Caco-2 (cell line): ENCODE results near the gene NAA60. TPM values are rescaled to one million over a fixed set of nuclear protein-coding genes. Genes with fewer than 3 reads are reported as not detected.
A peak's percentile ranks its signal among the peaks of the same experiment; 100 is the strongest.

ENCODE experiments used
- BruUV-seq: library from RNA; stranded (reverse); fragments of 400-500 nt; replicated peaks from 2 replicates; lab custom pipeline; 2021; lab: Mats Ljungman, UMichigan
- CTCF ChIA-PET: fragments of 300-600 bp; sonication (Branson Sonifier 250); formaldehyde crosslinking; loops from one replicate; lab custom pipeline; 2022; ENCODE audit warnings: antibody characterized with exemption; lab: Charles Lee
- POLR2A ChIA-PET: fragments of 300-600 bp; sonication (Branson Sonifier 250); formaldehyde crosslinking; loops from one replicate; lab custom pipeline; 2022; ENCODE audit warnings: antibody characterized with exemption; lab: Charles Lee
- DNase-seq, 2 experiments: peaks; one replicate each; pipeline versions ENCODE4 v3.0.0 to v3.0.0-alpha.2; 2020 to 2022
- H3K27me3 ChIP-seq: replicated peaks from 2 replicates; pipeline ENCODE4 v1.6.0; 2011; ENCODE audit warnings: low read length; ENCODE audit not compliant: control insufficient read depth, insufficient read depth
- H3K36me3 ChIP-seq: 2 replicates; pipeline ENCODE4 v1.5.1; 2011; ENCODE audit warnings: low read length; ENCODE audit not compliant: control insufficient read depth, insufficient read depth
- H3K4me1 ChIP-seq: fragments of 250-450 bp; sonication (Bioruptor Pico); 2 replicates; pipeline ENCODE4 v1.5.1; 2020; ENCODE audit warnings: mild to moderate bottlenecking
- H3K4me3 ChIP-seq: 2 replicates; pipeline ENCODE4 v1.5.1; 2011; ENCODE audit warnings: low read depth, mild to moderate bottlenecking, control low read depth, low read length
- H3K9me3 ChIP-seq: fragments of 250-450 bp; sonication (Bioruptor Pico); 2 replicates; pipeline ENCODE4 v1.5.1; 2020; ENCODE audit warnings: mild to moderate bottlenecking, moderate library complexity
- H3K27ac Mint-ChIP-seq: one replicate; pipeline ENCODE4 v1.8.0; 2022; ENCODE audit warnings: mixed read lengths; ENCODE audit not compliant: unreplicated experiment
- H3K27me3 Mint-ChIP-seq: one replicate; pipeline ENCODE4 v1.8.0; 2022; ENCODE audit warnings: mixed read lengths; ENCODE audit not compliant: insufficient read depth, unreplicated experiment
- H3K36me3 Mint-ChIP-seq: one replicate; pipeline ENCODE4 v1.8.0; 2022; ENCODE audit warnings: mild to moderate bottlenecking, mixed read lengths; ENCODE audit not compliant: insufficient read depth, unreplicated experiment
- H3K4me1 Mint-ChIP-seq: one replicate; pipeline ENCODE4 v1.8.0; 2022; ENCODE audit warnings: low read depth, mixed read lengths; ENCODE audit not compliant: unreplicated experiment
- H3K4me3 Mint-ChIP-seq: one replicate; pipeline ENCODE4 v1.8.0; 2022; ENCODE audit warnings: mild to moderate bottlenecking, moderate library complexity, mixed read lengths; ENCODE audit not compliant: unreplicated experiment
- H3K9me3 Mint-ChIP-seq: one replicate; pipeline ENCODE4 v1.8.0; 2022; ENCODE audit warnings: mixed read lengths; ENCODE audit not compliant: unreplicated experiment
- intact Hi-C: fragments of 100-400 bp; cut with micrococcal nuclease; formaldehyde crosslinking; loops from one replicate; pipeline ENCODE4 v1.10.0; 2022; ENCODE audit not compliant: unreplicated experiment
- total RNA-seq: library from RNA; stranded (reverse); gene quantifications from 2 replicates; pipeline ENCODE4 v1.2.3, GENCODE V29; 2022
- TF ChIP-seq, protein P1 (sequence below), 2 experiments: fragments of 200-600 bp in 1 of 2; IDR thresholded peaks; 1 replicate in 1 of 2; 2 replicates in 1 of 2; pipeline versions ENCODE4 v1.5.1 to v1.8.0; 2011 to 2022; ENCODE audit warnings: antibody characterized with exemption in 1 of 2, control low read depth in 1 of 2, inconsistent platforms in 1 of 2, low read depth in 1 of 2, low read length in 1 of 2, mild to moderate bottlenecking in 1 of 2, moderate library complexity in 1 of 2; ENCODE audit not compliant: insufficient read depth in 1 of 2, severe bottlenecking in 1 of 2, unreplicated experiment in 1 of 2

Gene NAA60
- total RNA-seq, 1 experiment from 2014 or later, result 92.8 TPM

DNA sequence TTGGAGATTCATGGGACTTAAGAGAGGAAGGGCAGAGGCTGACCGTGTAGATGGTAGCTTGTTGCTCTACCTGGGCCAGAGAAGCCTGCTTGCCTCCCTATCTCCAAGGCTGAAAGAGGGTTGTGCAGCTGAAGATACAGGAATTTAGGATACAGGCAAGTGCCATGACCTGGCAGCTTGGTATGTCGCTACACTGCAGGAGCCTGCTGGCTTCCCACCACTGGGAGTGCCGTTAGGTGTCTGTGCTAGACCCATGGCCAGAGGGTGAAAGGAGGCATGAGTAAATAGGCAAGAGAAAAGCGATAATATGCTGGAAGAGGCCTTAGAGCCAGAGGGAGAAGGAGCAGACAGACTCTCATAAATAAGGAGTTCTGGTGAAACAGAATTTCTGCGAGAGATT, 10.6 kb downstream of the NAA60 start:
- H3K4me1 ChIP-seq, result no peaks in the 10 kb centered on the region
- intact Hi-C loops, result no loop called here
- H3K27me3 ChIP-seq, result no peaks in the 10 kb centered on the region
- H3K9me3 ChIP-seq, result no peaks in the 10 kb centered on the region
- no peaks in the 10 kb centered on the region for H3K27me3 Mint-ChIP-seq
- ChIA-PET POLR2A (interaction anchor here (0.6 to 1.4 kb wide), 2 partner anchors 10 to 102 kb away, joined by 3 to 8 read pairs; partner anchors contain the start of gene NAA60), CTCF (interaction anchor here (1.3 kb wide), 1 partner anchor 11 kb away, joined by 3 read pairs; the partner anchor contains the start of genes NAA60 and ZNF597)
- no peaks in the 10 kb centered on the region for H3K36me3 ChIP-seq
- peaks cover 28% of the 10 kb centered on the region for H3K36me3 Mint-ChIP-seq
- peaks cover 13% of the 10 kb centered on the region for H3K4me1 Mint-ChIP-seq
- DNase-seq, result peak in 1 of 2 experiments; percentile 42
- H3K27ac Mint-ChIP-seq, result no peak overlapping the region
- H3K9me3 Mint-ChIP-seq, result no peaks in the 10 kb centered on the region
- no peak overlapping the region for H3K4me3 ChIP-seq
- BruUV-seq, result no TSS peak
- TF ChIP-seq, protein P1, sequence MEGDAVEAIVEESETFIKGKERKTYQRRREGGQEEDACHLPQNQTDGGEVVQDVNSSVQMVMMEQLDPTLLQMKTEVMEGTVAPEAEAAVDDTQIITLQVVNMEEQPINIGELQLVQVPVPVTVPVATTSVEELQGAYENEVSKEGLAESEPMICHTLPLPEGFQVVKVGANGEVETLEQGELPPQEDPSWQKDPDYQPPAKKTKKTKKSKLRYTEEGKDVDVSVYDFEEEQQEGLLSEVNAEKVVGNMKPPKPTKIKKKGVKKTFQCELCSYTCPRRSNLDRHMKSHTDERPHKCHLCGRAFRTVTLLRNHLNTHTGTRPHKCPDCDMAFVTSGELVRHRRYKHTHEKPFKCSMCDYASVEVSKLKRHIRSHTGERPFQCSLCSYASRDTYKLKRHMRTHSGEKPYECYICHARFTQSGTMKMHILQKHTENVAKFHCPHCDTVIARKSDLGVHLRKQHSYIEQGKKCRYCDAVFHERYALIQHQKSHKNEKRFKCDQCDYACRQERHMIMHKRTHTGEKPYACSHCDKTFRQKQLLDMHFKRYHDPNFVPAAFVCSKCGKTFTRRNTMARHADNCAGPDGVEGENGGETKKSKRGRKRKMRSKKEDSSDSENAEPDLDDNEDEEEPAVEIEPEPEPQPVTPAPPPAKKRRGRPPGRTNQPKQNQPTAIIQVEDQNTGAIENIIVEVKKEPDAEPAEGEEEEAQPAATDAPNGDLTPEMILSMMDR (IDR thresholded peaks at IDR 0.05; ENCODE audit: insufficient read depth in 1 of 2, low read depth in 1 of 2, low read length in 1 of 2, severe bottlenecking in 1 of 2, unreplicated experiment in 1 of 2), result no peak
- H3K4me3 Mint-ChIP-seq, result no peak overlapping the region

DNA sequence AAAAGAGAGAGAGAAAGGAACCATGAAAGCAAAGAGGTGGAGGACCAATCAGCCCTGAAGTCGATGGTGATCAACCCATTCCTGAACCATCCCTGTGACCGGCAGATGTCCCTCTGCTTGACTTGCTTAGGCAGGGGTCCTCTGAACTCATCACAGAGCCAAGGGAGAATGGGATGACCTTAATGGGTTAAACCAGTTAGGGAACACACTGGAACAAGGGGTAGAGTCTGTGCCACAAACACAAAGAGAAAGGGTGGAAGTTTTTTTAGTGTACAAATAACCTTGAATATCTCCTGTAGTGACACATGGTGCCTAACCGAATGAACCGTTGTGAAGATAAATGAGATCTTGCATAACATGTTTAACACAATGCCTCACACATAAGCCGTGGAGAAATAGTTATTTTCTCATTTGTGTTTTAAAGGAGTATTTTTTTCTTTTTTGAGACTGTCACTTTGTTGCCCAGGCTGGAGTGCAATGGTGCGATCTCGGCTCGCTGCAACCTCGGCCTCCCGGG, 11.2 kb downstream of the NAA60 start:
- H3K4me1 Mint-ChIP-seq, result peaks cover 19% of the 10 kb centered on the region
- Histone ChIP-seq H3K27me3 (no peaks in the 10 kb centered on the region), H3K9me3 (no peaks in the 10 kb centered on the region), H3K36me3 (no peaks in the 10 kb centered on the region), H3K4me1 (peaks cover 4% of the 10 kb centered on the region), H3K4me3 (no peak overlapping the region)
- no TSS peak for BruUV-seq
- no peak overlapping the region for H3K27ac Mint-ChIP-seq
- ChIA-PET POLR2A (interaction anchor here (0.6 kb wide), 1 partner anchor 103 kb away, joined by 3 read pairs; no protein-coding TSS in a partner anchor), CTCF (interaction anchor here (1.3 kb wide), 1 partner anchor 11 kb away, joined by 3 read pairs; the partner anchor contains the start of genes NAA60 and ZNF597)
- peaks cover 31% of the 10 kb centered on the region for H3K36me3 Mint-ChIP-seq
- H3K27me3 Mint-ChIP-seq, result no peaks in the 10 kb centered on the region
- no peaks in the 10 kb centered on the region for H3K9me3 Mint-ChIP-seq
- no peak for DNase-seq
- TF ChIP-seq, protein P1 (IDR thresholded peaks at IDR 0.05; ENCODE audit: insufficient read depth in 1 of 2, low read depth in 1 of 2, low read length in 1 of 2, severe bottlenecking in 1 of 2, unreplicated experiment in 1 of 2), result no peak
- intact Hi-C loops, result loop anchor here (5.0 kb wide), 2 partner anchors 192 to 302 kb away; no protein-coding TSS in a partner anchor
- no peak overlapping the region for H3K4me3 Mint-ChIP-seq

DNA sequence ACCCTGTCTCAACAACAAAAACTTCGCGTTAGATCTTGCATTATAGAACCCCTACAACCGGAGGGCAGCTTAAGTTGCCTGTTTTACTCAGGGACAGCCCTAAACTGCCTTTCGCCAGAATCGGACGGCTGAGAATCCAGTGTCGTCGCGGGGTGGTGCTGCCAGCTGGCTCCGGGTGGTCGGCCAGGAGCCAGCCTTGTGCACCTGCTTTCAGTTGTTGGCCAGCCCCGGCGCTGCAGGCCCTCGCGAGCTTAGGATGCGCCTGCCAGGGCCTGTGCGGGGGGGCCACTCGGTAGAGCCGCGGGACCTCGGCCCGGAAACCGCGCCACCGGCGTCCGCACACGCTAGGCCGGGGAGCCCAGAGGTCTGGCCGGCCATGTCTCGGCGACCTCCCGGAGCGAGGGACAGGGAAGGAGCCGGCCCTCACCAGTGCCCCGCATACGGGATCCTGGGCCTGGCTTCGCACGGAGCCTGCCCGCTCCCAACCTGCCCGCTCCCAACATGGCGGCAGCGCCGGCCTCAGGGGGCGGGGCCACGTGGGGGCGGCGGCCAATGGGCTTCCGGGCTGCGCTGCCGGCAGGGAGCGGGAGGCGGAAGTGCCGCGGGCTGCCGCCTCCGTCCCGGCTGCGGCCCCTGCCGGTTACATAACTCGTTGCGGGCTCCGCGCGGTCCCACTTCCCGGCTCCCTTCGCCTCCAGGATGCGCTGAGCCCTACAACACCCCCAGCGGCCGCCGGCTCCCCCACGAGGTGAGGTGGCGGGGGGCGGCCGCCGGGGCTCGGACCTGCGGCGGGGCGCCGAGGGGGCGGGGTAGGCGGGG, 14.2 kb downstream of the NAA60 start:
- Mint-ChIP-seq H3K27ac (peak overlapping the region; percentile 82), H3K9me3 (no peaks in the 10 kb centered on the region), H3K4me3 (peak overlapping the region; percentile 76), H3K27me3 (no peaks in the 10 kb centered on the region), H3K36me3 (peaks cover 37% of the 10 kb centered on the region), H3K4me1 (peaks cover 37% of the 10 kb centered on the region)
- Histone ChIP-seq H3K36me3 (no peaks in the 10 kb centered on the region), H3K4me1 (peaks cover 17% of the 10 kb centered on the region), H3K27me3 (no peaks in the 10 kb centered on the region), H3K4me3 (peak overlapping the region; percentile 98), H3K9me3 (no peaks in the 10 kb centered on the region)
- peak; percentile 86 to 95 for DNase-seq
- ChIA-PET POLR2A (interaction anchor here (0.5 to 1.1 kb wide), 7 partner anchors 14 to 984 kb away, joined by 3 to 10 read pairs (median 6); partner anchors contain the start of genes NAA60, ZNF174, ZNF597 and ZSCAN32), CTCF (interaction anchor here (0.8 to 1.1 kb wide), 3 partner anchors 13 to 56 kb away, joined by 4 to 10 read pairs (median 6); partner anchors contain the start of genes ZNF174 and ZSCAN32)
- TF ChIP-seq, protein P1 (IDR thresholded peaks at IDR 0.05; ENCODE audit: insufficient read depth in 1 of 2, low read depth in 1 of 2, low read length in 1 of 2, severe bottlenecking in 1 of 2, unreplicated experiment in 1 of 2), result peak in 1 of 2 experiments; percentile 54
- intact Hi-C loops, result loop anchor here (1.0 to 5.0 kb wide), 4 partner anchors 15 to 305 kb away; partner anchors contain the start of genes NAA60, ZNF174, ZNF597 and ZSCAN32
- BruUV-seq, result TSS peak; percentile 73
